ENCODE measurements around the gene EDAR. TPM values are rescaled to one million over a fixed set of nuclear protein-coding genes. Genes with fewer than 3 reads are reported as not detected.

Gene EDAR
- total and polyA plus RNA-seq, 7 donors = 0.01 TPM; not detected in 6

DNA sequence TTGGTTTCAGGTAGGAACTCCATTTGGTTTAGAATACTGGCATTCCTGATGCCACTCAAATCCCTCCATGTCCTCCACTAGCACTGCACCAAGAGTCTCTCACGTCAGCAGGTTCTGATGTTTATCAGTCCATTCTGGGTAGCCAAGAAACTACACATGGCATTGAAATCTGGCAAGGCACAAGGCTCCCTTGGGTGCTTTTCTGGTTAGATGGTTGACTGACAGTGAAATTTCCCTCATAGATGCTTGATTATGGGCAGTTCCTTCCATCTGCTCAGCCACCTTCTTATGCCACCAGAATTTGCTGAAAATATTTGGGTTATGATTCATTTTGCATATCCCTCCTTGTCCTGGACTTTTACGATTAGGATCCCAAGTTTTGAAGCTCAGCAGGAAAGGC is 32.6 kb downstream of the EDAR start:
- TF ChIP-seq, protein P1, sequence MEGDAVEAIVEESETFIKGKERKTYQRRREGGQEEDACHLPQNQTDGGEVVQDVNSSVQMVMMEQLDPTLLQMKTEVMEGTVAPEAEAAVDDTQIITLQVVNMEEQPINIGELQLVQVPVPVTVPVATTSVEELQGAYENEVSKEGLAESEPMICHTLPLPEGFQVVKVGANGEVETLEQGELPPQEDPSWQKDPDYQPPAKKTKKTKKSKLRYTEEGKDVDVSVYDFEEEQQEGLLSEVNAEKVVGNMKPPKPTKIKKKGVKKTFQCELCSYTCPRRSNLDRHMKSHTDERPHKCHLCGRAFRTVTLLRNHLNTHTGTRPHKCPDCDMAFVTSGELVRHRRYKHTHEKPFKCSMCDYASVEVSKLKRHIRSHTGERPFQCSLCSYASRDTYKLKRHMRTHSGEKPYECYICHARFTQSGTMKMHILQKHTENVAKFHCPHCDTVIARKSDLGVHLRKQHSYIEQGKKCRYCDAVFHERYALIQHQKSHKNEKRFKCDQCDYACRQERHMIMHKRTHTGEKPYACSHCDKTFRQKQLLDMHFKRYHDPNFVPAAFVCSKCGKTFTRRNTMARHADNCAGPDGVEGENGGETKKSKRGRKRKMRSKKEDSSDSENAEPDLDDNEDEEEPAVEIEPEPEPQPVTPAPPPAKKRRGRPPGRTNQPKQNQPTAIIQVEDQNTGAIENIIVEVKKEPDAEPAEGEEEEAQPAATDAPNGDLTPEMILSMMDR (IDR thresholded peaks at IDR 0.05) = no peak
- DNase-seq (no peak), ATAC-seq (no peak)
- H3K9me3 ChIP-seq = peaks cover 3% of the 10 kb centered on the region
- H3K27me3 ChIP-seq (ENCODE audit: insufficient read depth in 3 of 3, low read length in 2 of 3) = no peaks in the 10 kb centered on the region
- no peaks in the 10 kb centered on the region for H3K4me1 ChIP-seq
- H3K36me3 ChIP-seq (ENCODE audit: insufficient read depth in 1 of 2, low read depth in 1 of 2) = no peaks in the 10 kb centered on the region
- no peak overlapping the region for H3K27ac ChIP-seq
- WGBS, 3 donors = 84 to 94% (median 86%) methylated on average over 2 of the region's 2 CpGs
- H3K4me3 ChIP-seq = no peak overlapping the region
- intact Hi-C loops (cut with DNase I) = no loop called here

DNA sequence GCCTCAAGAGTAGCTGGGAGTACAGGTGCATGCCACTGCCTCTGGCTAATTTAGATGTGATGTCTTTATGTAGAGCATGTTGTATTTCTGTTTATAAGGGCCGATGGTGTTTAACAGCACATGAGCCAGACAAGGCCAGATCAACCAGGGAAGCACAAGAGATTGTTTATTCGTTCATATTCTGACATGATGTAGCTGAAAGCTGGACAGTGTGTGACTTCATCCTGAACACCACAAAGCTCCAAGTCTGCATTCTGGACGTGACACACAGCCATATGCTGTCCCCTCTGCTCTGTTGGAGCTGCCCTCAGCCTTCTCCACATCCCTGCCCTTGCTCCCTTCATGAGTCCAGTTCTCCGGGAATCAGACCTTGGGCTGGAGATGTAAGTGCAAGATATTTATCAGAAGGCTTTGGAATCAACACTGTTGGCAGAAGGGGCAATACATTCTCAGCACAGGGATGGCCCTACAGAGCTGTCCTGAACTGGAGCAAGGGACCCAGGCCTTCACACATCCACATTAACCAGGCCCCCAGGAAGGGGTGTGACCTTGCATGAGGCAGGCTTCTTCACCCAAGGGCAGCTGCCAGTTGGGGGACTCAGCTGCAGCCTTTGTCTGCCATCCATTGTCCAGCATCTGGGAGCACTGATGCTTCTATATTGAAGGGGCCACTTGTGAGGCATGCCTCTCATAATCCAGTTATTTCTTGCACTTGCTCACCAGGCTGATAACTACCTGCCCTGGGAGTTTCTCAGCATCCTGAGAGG is 38.5 kb downstream of the EDAR start:
- ATAC-seq (no peak), DNase-seq (no peak)
- 57 to 67% (median 59%) methylated on average over 4 of the region's 4 CpGs for WGBS, 3 donors

GRCh38 chr2:108949316-108950239 is 39.4 kb downstream of the EDAR start:
- Histone ChIP-seq H3K4me3 (no peak overlapping the region), H3K27me3 (ENCODE audit: insufficient read depth in 3 of 3, low read length in 2 of 3) (peaks cover 0 to 2% (median 0%) of the 10 kb centered on the region in 3 donors), H3K4me1 (no peaks in the 10 kb centered on the region), H3K9me3 (peaks cover 9% of the 10 kb centered on the region), H3K36me3 (ENCODE audit: insufficient read depth in 1 of 2, low read depth in 1 of 2) (no peaks in the 10 kb centered on the region), H3K27ac (no peak overlapping the region)
- 32 to 37% (median 33%) methylated on average over 4 of the region's 4 CpGs for WGBS, 3 donors
- intact Hi-C loops (cut with DNase I) = no loop called here
- TF ChIP-seq, protein P1 (IDR thresholded peaks at IDR 0.05) = no peak
- no peak for ATAC-seq
- no peak for DNase-seq

More for the DNA sequence above, 38.5 kb downstream of the EDAR start:
- Histone ChIP-seq H3K27ac (no peak overlapping the region), H3K36me3 (ENCODE audit: insufficient read depth in 1 of 2, low read depth in 1 of 2) (no peaks in the 10 kb centered on the region), H3K27me3 (ENCODE audit: insufficient read depth in 3 of 3, low read length in 2 of 3) (no peaks in the 10 kb centered on the region), H3K4me3 (no peak overlapping the region), H3K9me3 (peaks cover 9% of the 10 kb centered on the region), H3K4me1 (no peaks in the 10 kb centered on the region)
- intact Hi-C loops (cut with DNase I) = no loop called here
- TF ChIP-seq, protein P1 (IDR thresholded peaks at IDR 0.05) = no peak

GRCh38 chr2:108947271-108947907 is 41.6 kb downstream of the EDAR start:
- H3K4me1 ChIP-seq = no peaks in the 10 kb centered on the region
- TF ChIP-seq, protein P1 (IDR thresholded peaks at IDR 0.05) = no peak
- H3K27ac ChIP-seq = no peak overlapping the region
- H3K27me3 ChIP-seq (ENCODE audit: insufficient read depth in 3 of 3, low read length in 2 of 3) = peaks cover 0 to 2% (median 0%) of the 10 kb centered on the region in 3 donors
- no peak overlapping the region for H3K4me3 ChIP-seq
- H3K9me3 ChIP-seq = peaks cover 6% of the 10 kb centered on the region
- no peak for DNase-seq
- 92 to 96% (median 95%) methylated on average over 5 of the region's 5 CpGs for WGBS, 3 donors
- no peak for ATAC-seq
- H3K36me3 ChIP-seq (ENCODE audit: insufficient read depth in 1 of 2, low read depth in 1 of 2) = no peaks in the 10 kb centered on the region
- intact Hi-C loops (cut with DNase I) = no loop called here
